ENCODE data around the gene ARHGEF12. TPM values are rescaled to one million over a fixed set of nuclear protein-coding genes. Genes with fewer than 3 reads are reported as not detected.

ARHGEF12 gene
- total RNA-seq, 4 donors from 2014 or later: 82.6 to 161 (median 125) TPM

DNA sequence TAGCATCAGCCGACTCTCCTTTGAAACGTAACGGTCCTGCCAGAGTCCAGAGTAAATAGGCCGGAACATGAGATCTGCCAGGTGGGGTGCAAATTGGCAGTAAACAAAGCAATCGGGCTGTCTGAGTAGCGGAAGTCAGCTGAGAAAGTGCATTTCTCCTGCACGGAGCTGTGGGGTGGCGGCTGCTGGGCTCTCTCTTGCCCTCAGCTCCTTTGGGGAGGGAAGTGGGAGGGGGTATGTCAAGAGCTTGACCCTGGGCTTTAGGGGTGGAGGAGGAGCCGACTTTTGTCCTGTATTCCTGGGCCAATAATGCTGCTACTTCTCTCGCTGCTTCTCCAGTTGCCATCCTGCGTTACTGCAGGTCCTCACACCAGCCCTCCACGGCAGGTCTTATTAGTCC, 187.0 kb downstream of the ARHGEF12 start:
- no peak for DNase-seq
- intact Hi-C loops (cut with DNase I; ENCODE audit: low total_unique reads): no loop called here
- H3K9me3 ChIP-seq: no peaks in the 10 kb centered on the region

DNA sequence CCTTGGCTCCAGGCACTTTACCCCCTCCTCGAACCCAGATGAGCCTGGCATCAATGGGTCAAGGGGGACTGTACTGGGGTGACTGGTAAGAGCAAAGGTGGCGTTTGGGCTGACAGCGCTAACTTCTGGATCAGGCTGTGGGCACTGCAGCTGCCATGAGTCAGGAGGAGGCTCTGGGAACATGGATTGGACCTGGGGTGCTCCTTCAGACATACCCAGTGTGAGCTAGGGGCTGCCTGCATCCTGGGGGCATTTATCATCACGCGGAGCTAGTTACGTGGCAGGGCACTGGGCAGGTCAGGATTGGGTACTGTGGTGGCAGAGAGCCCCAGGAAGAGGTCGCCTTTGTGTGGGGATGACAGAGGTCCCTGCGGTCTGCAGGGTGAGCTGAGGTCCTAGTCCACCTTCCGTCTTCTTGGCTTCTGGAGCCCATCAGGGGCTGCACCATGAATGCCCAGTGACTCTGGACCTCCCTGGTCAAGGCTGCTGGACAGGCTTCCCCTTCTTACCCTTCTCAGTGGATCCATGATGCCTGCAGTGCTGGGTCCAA, 188.4 kb downstream of the ARHGEF12 start:
- H3K27ac ChIP-seq: no peak overlapping the region
- H3K9me3 ChIP-seq: no peaks in the 10 kb centered on the region
- DNase-seq: no peak
- TF ChIP-seq, protein P1, sequence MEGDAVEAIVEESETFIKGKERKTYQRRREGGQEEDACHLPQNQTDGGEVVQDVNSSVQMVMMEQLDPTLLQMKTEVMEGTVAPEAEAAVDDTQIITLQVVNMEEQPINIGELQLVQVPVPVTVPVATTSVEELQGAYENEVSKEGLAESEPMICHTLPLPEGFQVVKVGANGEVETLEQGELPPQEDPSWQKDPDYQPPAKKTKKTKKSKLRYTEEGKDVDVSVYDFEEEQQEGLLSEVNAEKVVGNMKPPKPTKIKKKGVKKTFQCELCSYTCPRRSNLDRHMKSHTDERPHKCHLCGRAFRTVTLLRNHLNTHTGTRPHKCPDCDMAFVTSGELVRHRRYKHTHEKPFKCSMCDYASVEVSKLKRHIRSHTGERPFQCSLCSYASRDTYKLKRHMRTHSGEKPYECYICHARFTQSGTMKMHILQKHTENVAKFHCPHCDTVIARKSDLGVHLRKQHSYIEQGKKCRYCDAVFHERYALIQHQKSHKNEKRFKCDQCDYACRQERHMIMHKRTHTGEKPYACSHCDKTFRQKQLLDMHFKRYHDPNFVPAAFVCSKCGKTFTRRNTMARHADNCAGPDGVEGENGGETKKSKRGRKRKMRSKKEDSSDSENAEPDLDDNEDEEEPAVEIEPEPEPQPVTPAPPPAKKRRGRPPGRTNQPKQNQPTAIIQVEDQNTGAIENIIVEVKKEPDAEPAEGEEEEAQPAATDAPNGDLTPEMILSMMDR (IDR thresholded peaks at IDR 0.05): no peak
- no peak for TF ChIP-seq POLR2A (IDR thresholded peaks at IDR 0.05)
- no peaks in the 10 kb centered on the region for H3K36me3 ChIP-seq
- no peak overlapping the region for H3K4me3 ChIP-seq
- no peaks in the 10 kb centered on the region for H3K27me3 ChIP-seq
- peaks cover 0 to 4% of the 10 kb centered on the region in 2 donors for H3K4me1 ChIP-seq
- intact Hi-C loops (cut with DNase I; ENCODE audit: low total_unique reads): no loop called here

More for the DNA sequence above, 187.0 kb downstream of the ARHGEF12 start:
- Histone ChIP-seq H3K36me3 (no peaks in the 10 kb centered on the region), H3K27ac (no peak overlapping the region), H3K4me3 (no peak overlapping the region), H3K27me3 (no peaks in the 10 kb centered on the region), H3K4me1 (peaks cover 0 to 4% of the 10 kb centered on the region in 2 donors)
- TF ChIP-seq, protein P1 (IDR thresholded peaks at IDR 0.05): no peak
- TF ChIP-seq POLR2A (IDR thresholded peaks at IDR 0.05): no peak

DNA sequence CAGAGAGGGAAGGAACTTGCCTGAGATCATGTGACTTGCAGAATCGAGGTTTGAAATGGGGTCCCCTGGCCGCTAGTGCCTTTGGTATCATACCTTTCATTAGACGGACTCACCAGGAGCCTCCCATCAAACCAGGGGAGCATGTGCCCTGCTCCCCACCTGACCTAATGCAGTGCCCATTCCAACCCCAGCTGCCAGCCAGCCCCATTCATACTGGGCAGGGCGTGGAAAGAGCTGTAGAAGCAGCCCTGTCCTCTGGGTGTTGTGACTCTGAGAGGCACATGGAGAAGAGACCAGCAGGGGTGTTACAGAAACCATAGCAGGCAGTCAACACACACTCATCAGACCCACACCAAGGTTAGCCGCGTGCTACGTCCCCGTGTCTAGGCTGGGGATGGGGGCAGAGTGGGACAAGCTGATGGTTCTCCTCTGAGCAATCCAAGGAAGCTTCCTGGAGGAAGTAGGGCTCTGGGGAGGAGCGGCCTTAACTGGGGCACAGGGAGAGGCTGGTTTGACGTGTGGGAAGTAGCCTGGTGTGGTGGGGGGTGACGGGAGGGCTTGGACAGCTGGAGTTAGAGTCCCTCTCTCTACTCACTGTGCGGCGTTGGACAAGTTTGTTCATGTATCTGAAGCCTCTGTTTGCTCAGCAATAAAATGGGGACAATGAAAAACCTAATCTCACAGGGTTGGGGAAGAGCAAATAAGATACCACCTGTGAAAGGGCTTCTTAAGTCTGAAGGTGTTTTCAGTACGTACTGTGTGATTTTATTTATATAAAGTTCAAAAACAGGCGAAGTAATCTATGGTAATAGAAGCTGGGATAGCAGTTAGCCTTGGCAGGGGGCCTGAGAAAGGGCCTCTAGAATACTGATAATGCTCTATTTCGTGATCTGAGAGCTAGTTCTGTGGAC, 189.3 kb downstream of the ARHGEF12 start:
- Histone ChIP-seq H3K27me3 (no peaks in the 10 kb centered on the region), H3K4me1 (peaks cover 0 to 4% of the 10 kb centered on the region in 2 donors), H3K27ac (no peak overlapping the region), H3K36me3 (no peaks in the 10 kb centered on the region), H3K9me3 (no peaks in the 10 kb centered on the region), H3K4me3 (no peak overlapping the region)
- no peak for DNase-seq
- intact Hi-C loops (cut with DNase I; ENCODE audit: low total_unique reads): no loop called here
- TF ChIP-seq, protein P1 (IDR thresholded peaks at IDR 0.05): no peak
- no peak for TF ChIP-seq POLR2A (IDR thresholded peaks at IDR 0.05)

DNA sequence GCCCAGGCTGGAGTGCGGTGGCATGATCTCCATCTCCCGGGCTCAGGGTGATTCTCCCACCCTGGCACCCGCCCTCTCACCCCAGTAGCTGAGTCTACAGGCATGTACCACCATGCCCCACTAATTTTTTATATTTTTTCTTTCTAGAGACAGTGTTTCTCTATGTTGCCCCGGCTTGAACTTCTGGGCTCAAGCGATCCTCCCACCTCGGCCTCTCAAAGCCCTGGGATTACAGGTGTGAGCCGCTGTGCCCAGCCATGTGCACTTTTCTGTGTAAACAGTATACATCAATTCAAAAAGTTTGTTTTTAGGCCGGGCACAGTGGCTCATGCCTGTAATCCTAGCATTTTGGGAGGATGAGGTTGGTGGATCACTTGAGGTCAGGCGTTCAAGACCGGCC, 190.0 kb downstream of the ARHGEF12 start:
- intact Hi-C loops (cut with DNase I; ENCODE audit: low total_unique reads): no loop called here

More for the DNA sequence above, 190.0 kb downstream of the ARHGEF12 start:
- no peak overlapping the region for H3K27ac ChIP-seq
- TF ChIP-seq, protein P1 (IDR thresholded peaks at IDR 0.05): no peak
- no peak for TF ChIP-seq POLR2A (IDR thresholded peaks at IDR 0.05)
- H3K4me3 ChIP-seq: no peak overlapping the region
- no peaks in the 10 kb centered on the region for H3K9me3 ChIP-seq
- peaks cover 0 to 4% of the 10 kb centered on the region in 2 donors for H3K4me1 ChIP-seq
- no peaks in the 10 kb centered on the region for H3K27me3 ChIP-seq
- no peak for DNase-seq
- no peaks in the 10 kb centered on the region for H3K36me3 ChIP-seq

All from uterus (tissue), 4 donors.